Kidney glomerular epithelial cell (primary cell): ENCODE data around the gene TNFAIP3.
"Not testable (repeated sequence)": the region's sequence is repeated elsewhere in the genome, so short reads cannot be mapped to it uniquely, and the experiment has no call there.

Source experiments
- DNase-seq: peaks from one replicate; lab custom pipeline; 2025; lab: John Stamatoyannopoulos, UW

The TNFAIP3 gene

DNA sequence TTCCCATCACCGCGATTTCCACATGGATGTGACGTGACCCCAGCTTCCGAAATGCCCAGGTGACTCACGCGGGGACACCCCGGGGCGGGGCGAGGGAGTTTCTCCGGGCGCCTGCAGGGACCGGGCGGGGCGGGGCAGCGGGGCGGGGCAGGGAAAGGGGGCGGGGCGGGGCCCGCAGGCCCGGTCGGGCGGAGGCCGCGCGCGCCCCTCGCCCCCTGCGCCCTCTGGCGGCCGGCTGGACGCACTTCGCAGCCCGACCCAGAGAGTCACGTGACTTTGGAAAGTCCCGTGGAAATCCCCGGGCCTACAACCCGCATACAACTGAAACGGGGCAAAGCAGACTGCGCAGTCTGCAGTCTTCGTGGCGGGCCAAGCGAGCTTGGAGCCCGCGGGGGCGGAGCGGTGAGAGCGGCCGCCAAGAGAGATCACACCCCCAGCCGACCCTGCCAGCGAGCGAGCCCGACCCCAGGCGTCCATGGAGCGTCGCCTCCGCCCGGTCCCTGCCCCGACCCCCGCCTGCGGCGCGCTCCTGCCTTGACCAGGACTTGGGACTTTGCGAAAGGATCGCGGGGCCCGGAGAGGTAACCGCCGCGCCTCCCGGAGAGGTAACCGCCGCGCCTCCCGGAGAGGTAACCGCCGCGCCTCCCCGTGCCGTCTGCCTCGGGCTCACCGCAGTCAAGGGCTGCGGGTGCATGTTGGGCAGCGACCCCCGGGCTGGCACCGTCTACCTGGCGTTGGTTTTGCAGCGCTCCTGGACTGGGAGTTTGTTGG is at the start of gene TNFAIP3:
Gene TNFAIP3, plus strand, starts transcription at position 346 of the 771 bp plus-strand sequence. CDS start 3,969 bp downstream, outside the sequence.
- DNase-seq, result peak; percentile 87

DNA sequence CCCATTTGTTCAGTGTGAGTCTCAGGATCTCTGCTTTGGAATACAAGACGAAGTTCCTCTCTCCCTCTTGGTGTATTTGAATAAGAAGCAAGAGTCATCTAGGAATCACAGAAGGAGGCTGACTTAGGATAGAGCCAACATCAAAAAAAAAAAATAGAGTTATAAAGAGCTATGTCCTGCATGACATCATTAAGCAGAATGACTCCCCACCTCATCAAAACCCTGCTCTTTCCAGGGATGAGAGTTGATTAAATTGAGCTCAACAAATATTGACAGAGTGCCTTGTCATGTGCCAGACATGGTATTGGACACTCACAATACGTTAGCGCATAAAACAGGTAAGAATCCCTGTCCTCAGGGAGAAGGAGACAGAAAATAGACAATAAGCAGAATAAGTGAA is 48.6 kb upstream of the TNFAIP3 start:
- no peak for DNase-seq

DNA sequence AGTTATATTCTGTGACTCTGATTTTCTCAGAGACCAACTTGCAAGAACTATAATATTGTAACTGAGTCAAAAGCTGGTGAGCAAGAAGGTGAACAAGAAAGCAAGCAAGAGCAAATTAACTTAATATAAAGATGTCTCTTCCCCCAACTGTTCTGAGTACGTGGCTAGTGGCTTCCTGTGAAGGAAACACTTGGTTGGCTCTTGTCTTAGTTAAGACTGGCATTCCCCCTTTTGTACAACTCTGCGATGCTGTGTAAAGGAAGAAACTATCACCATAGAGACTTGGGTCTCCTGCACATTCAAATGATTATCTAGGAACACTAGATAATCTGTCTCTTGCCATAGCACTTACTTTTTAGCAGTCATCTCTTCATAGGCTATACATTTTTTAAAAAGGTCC is 47.3 kb upstream of the TNFAIP3 start:
- DNase-seq, result no peak

DNA sequence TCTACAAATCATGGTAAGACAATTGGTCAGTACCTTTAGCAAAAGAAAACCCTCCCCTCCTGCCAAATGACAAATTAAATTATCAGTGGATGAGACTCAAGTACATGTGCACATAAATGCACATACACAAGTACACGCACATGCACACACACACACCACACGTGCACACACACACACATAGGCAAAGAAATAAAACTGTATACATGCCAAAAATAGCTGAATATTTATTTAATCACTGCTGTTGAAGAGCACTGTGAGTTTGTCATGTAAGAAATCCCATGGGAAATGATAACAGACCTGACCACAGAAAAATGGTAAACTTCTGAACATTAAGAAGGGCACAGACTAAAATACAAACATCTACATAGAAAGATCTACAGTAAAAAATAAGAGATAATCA is 46.6 kb upstream of the TNFAIP3 start:
- no peak for DNase-seq

DNA sequence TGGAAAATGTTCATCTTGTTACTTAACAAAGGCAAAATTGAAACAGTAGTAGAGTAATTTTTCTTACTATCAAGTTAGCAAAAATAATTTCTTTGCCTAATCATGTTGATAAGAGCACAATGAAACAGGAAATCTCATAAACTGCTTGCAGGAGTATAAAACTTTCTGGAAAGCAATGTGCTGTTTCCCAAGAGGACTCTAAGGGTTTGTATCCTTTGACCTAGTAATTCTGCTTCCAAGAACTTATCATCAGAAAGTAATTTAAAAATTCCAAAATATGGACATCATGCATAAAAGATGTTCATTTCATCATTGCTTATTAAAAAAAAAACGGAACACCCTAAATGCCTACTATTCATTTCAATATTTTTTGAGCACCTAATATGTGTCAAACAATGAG is 46.1 kb upstream of the TNFAIP3 start:
- no peak for DNase-seq

DNA sequence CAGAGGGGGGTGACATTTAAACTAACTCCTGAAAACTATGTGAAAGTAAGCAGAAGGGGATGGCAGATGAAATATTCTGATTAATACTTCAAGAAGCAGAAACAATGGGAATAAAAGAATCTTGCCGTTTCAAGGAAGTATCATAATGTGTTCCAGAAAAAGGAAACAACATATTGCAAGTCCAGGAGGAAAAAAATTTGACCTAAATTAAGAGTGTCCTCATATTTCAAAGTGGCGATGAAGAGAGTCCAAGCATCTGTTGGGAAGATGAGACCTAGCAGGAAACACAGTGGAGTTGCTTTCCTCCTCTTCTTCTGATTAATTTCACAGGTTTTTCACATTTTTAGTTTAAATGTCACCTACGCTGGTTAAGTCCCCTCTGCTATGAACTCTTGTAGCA is 45.6 kb upstream of the TNFAIP3 start:
- DNase-seq, result no peak

DNA sequence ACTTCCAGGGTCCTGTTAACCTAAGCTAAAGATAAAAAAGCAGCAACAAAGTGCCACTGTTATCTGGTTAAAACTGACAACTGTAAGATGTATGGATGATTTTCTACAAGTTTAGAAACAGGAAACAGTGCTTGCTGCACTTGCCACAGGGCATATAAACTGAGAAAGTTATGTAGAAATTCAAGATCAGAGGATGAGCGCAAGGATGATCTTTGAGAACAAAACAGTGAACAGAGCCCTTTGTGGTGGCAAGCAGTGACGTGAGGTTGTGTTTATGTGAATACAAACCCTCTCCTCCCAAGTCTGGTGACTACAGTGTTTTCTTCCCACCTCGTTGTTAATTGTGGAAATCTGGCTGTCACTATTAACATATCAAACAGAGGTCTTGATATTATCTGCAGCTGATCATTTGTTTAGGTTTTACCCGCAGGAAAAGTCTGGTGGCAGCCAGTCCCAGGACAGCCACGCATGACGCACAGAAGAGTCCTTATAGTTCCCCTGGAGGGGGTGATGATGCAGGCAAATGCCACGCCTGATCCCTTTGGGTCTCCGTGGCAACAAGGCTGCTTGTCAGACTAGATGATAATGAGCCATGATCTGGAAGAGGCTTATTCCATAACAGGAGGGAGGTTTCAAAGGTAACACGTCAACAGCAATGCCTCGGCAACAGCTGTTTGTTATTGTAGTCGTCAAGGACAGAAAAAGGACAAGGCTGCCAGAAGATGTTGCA is 43.1 kb upstream of the TNFAIP3 start:
- no peak for DNase-seq

DNA sequence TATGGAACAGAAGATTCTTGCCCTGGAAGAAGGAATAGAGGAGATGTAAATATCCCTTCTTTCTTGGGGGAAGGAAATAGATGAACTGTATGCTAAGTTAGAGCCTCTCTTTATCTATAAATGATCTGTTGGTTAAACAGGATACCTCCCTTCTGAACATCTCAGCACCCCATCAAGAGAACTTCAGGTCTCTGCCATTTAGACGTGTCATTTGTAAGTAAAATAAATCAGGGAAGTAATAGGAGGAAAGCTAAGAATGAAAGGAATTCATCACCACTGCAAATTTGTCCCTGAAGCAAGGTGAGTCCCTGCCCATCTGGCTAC is 42.5 kb upstream of the TNFAIP3 start:
- DNase-seq, result no peak

DNA sequence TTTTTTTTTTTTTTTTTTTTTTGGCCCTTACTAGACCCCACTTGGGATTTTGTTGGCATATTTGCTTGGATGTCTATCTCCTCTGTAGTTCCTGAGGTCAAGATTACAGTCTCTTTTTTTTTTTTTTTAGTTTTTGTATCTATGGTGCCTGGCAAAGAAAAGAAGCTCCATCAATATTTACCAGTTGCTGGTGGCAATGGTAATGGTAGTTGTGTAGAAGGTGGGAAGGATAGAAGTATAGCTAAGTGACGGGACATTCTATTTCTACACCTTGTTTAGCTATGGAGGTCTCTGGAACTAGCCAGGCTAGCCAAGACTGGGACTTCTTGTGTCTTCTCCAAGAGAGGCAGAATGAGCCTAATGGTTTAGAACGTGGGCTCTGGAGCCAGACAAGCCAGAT is 42.2 kb upstream of the TNFAIP3 start:
- no peak for DNase-seq

DNA sequence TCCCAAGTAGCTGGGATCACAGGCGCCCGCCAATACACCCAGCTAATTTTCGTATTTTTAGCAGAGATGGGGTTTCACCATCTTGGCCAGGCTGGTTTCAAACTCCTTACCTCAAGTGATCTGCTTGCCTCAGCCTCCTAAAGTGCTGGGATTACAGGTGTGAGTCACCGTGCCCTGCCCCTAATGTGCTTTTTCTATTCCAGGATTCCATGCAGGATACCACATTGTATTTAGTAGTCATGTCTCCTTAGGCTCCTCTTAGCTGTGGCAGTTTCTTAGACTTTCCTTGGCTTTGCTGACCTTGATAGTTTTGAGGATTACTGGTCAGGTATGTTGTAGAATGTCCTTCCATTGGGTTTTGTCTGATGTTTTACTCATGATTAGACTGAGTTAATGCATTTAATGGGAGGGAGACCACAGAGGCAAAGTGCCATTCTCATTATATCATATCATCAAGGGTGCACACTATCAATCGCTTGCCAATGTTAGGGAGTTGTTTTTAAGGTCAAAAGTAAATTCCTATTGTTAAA is 39.6 kb upstream of the TNFAIP3 start:
- no peak for DNase-seq

DNA sequence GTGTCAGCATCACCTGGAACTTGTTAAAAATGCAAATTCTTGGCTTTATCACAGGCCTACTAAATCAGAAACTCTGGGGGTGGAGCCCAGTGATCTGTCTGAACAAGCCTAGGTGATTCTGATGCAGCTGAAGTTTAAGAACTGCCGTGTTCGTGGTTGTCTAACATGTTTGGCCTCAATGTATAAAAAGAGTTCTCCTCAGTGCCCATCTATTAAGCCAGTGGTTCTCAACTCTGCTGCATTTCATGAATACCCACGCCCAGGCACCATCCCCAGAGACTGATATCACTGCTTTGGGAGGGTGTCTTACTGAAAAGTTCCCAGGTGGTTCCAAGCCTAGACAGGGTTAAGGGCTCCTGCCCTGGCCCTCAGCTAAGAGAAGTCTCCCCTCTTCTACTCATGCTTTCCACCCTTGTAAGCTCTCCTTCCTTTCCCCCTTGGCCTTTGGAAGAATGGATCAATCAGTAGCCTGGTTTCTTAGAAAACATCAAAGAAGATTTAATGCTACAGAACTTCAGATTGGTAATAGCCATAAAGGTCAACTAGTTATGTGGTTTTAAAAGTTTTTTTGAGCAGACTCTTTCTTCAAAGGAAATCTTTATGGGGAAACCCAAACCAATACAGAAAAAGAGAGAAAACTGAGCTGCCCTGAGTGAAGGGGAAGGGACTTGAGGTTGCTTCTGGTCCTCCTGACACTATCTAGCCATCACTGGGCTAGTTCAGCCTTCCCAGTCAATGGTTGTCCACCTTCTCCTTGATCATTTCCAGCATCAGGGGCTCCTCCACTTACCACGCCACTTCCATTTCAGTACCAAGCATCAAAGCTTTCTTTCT is 38.9 kb upstream of the TNFAIP3 start:
- no peak for DNase-seq

DNA sequence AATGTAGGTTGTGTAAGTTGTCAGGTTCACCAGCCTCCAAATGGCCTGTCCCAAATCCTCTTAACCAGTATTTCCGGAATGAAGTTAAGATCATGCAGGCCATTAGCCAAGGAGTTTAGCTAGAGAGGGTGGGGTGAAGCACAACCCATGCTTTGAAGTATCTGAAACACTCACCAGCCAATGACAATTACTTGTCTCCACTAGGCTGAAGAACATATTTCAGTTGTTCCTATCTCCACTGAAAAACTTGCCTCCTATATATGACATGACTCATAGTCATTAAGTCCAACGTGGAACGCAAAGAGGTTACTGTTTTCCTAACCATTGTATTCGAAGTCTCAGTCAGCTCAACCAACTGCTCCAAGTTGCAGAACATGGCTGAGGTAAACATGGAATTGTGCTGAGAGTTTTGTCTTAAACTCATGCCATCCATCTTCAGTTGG is 37.4 kb upstream of the TNFAIP3 start:
- no peak for DNase-seq

DNA sequence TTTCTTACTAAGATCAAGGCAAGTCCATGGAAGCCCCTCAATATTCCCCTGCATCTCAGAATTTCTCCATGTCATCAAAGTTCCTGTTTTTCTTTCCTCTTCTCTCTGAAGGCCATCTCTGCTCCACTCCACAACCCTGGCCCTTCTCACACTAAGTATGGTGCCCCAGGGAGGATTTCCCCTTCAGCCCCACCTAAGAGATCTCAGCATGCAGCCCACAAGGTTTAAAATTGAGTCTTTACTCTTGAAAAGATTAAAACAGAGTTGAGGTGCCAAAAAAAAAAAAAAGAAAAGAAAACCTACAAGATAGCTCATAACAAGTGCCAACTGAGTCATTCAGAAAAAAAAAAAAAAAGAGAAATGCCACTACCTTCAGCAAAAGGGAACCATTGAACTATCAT is 36.5 kb upstream of the TNFAIP3 start:
- no peak for DNase-seq

DNA sequence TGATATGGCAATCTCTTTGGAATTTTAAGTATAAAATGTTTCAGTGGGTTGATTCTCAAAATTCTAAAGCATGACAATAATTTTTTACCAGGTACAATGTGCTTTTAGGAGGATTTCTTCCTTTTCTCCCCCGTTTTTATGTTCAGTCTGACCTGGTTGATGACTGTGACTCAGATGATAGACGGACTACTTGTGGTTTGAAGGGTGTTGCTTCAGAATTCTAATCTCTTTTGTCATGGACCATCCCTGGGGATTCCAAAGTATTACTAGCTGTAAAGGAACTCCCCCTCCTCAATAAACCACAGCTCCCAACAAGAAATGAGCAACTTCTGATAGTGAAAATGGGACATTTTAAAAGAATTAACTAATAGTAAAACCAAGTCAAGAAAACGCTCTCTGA is 34.9 kb upstream of the TNFAIP3 start:
- DNase-seq, result peak; percentile 91

DNA sequence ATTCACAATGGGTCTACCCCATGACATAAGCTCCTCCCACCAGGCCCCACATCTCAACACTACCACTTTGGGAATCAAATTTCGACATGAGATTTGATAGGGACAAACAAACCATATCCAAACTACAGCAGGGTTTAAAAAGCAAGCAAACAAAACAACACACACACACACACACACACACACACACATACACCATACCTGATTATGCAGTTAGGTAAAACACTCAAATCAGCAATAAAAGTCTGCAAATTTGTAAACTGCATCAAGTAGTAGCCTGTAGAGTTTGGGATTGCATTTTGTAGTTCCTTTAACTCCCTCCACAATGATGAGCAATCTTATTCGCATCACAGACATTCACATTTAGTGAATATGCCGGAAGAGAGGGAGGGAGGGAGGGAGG is 32.6 kb upstream of the TNFAIP3 start:
- no peak for DNase-seq

DNA sequence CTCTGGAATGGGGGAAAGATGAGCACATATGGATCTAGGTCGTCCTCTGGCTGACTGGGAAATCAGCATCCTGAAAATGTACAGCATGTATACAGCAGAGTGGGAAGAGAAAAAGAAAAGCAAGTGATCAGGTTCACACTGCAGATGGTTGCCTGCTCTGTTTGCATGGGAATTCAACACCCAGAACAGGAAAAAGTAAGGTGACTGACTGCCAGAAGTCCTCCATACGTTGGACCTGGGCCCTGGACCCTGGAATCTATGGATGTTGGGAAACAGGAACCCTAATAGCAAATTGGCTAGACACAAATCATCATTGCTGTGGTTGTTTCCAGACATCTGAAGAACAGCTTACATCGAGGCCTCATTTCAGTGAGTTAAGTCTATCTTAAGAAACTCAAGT is 30.3 kb upstream of the TNFAIP3 start:
- no peak for DNase-seq

DNA sequence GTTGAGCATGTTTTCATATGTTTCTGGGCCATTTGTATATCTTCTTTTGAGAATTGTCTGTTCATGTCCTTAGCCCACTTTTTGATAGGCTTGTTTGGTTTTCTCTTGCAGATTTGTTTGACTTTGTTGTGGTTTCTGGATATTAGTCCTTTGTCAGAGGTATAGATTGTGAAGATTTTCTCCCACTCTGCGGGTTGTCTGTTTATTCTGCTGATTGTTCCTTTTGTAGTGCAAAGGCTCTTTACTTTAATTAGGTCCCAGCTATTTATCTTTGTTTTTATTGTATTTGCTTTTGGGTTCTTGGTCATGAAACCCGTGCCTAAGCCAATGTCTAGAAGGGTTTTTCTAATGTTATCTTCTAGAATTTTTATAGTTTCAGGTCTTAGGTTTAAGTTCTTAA is 29.0 kb upstream of the TNFAIP3 start:
- DNase-seq, result not testable (repeated sequence)

DNA sequence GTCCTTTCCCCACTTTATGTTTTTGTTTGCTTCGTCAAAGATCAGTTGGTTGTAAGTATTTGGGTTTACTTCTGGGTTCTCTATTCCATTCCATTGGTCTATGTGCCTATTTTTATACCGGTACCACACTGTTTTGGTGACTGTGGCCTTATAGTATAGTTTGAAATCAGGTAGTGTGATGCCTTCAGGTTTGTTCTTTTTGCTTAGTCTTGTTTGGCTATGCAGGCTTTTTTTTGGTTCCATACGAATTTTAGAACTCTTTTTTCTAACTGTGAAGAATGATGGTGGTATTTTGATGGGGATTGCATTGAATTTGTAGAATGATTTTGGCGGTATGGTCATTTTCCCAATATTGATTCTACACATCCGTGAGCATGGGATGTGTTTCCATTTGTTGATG is 28.5 kb upstream of the TNFAIP3 start:
- not testable (repeated sequence) for DNase-seq

DNA sequence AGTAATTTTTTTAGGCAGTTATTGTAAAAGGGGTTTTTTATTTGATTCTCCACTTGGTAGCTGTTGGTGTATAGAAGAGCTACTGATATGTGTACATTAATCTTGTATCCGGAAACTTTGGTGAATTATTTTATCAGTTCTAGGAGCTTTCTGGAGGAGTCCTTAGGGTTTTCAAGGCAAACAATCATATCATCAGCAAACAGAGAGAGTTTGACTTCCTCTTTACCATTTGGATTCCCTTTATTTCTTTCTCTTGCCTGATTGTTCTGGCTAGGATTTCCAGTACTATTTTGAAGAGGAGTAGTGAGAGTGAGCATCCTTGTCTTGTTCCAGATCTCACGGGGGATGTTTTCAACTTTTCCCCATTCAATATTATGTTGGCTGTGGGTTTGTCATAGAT is 28.0 kb upstream of the TNFAIP3 start:
- no peak for DNase-seq

DNA sequence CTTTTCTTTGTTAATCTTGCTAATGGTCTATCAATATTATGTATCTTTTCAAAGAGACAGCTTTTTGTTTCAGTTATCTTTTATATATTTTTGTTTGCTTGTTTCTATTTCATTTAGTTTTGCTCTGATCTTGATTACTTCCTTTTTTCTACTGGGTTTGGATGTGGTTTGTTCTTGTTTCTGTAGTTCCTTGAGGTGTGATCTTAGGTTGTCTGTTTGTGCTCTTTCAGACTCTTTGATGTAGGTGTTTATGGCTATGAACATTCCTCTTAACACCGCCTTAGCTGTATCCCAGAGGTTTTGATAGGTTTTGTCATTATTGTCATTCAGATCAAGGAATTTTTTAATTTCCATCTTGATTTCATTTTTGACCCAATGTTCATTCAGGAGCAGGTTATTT is 26.8 kb upstream of the TNFAIP3 start:
- no peak for DNase-seq

DNA sequence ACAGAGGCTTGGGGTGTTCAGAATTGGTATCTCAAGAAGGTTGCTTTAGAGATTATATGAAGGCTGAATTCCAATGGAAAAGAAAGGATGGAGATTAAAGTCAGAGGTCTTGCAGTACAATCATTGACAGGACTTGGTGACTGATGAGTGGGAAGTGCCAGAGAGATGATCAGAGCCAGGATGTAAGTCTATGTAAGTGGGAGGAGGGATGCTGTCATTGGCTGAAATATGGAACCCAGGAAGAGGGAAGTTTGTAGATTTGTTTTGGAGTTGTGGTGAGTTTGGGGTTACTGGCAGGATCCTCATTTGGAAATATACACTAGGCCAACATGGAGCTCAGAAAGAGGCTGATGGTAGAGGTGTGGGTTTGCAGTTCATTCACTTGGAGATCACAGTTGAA is 23.8 kb upstream of the TNFAIP3 start:
- DNase-seq, result no peak

DNA sequence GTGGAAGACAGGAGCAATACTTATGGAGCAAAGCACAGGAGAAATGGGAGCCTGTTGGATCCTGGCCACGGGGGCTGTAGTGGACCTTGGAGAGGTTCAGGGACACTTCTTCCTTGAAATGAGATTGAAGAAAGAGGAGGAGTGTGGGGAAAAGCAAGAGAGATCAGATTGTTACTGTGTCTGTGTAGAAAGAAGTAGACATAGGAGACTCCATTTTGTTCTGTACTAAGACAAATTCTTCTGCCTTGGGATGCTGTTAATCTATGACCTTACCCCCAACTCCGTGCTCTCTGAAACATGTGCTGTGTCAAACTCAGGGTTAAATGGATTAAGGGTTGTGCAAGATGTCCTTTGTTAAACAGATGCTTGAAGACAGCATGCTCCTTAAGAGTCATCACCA is 22.7 kb upstream of the TNFAIP3 start:
- DNase-seq, result not testable (repeated sequence)

DNA sequence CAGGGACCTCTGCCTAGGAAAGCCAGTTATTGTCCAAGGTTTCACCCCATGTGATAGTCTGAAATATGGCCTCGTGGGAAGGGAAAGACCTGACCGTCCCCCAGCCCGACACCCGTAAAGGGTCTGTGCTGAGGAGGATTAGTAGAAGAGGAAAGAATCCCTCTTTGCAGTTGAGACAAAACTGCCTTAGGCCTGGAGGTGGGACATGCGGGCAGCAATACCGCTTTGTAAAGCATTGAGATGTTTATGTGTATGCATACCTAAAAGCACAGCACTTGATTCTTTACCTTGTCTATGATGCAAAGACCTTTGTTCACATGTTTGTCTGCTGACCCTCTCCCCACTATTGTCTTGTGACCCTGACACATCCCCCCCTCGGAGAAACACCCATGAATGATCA is 22.3 kb upstream of the TNFAIP3 start:
- DNase-seq, result not testable (repeated sequence)
